ENCODE data around the gene MFNG.

The MFNG gene

GRCh38 chr22:37492428-37493344, 6.5 kb upstream of the MFNG start:
- no peak for DNase-seq

GRCh38 chr22:37491559-37492427, 5.6 kb upstream of the MFNG start:
- no peak for DNase-seq

- DNase-seq = no peak
Observed at GRCh38 chr22:37491106-37491505, 4.9 kb upstream of the MFNG start.

- DNase-seq = no peak
Observed at GRCh38 chr22:37489983-37490382, 3.8 kb upstream of the MFNG start.

GRCh38 chr22:37488337-37489135, 2.4 kb upstream of the MFNG start:
- DNase-seq = no peak

- no peak for DNase-seq
Observed at GRCh38 chr22:37487571-37487970, 1.4 kb upstream of the MFNG start.

GRCh38 chr22:37487129-37487528, 945 bp upstream of the MFNG start:
- DNase-seq = no peak

GRCh38 chr22:37485395-37486223, 575 bp downstream of the MFNG start:
- no peak for DNase-seq

- no peak for DNase-seq
Observed at GRCh38 chr22:37484480-37485394, 1.4 kb downstream of the MFNG start.

- DNase-seq = no peak
Observed at GRCh38 chr22:37483050-37483449, 3.1 kb downstream of the MFNG start.

GRCh38 chr22:37482244-37482643, 3.9 kb downstream of the MFNG start:
- DNase-seq = no peak

GRCh38 chr22:37481347-37481907, 4.8 kb downstream of the MFNG start:
- DNase-seq = no peak

GRCh38 chr22:37480387-37481346, 5.5 kb downstream of the MFNG start:
- DNase-seq = no peak

GRCh38 chr22:37479196-37479595, 7.0 kb downstream of the MFNG start:
- DNase-seq = no peak

GRCh38 chr22:37476389-37477329, 9.5 kb downstream of the MFNG start:
- DNase-seq = no peak

- no peak for DNase-seq
Observed at GRCh38 chr22:37474447-37475090, 11.6 kb downstream of the MFNG start.

GRCh38 chr22:37473437-37473946, 12.7 kb downstream of the MFNG start:
- no peak for DNase-seq
